ENCODE results near the gene PROSER1.

Gene PROSER1

GRCh38 chr13:39023761-39024160 lies 14.1 kb downstream of the PROSER1 start:
- ChIA-PET CTCF (interaction anchor here (1.2 to 1.3 kb wide), 2 partner anchors 9 to 11 kb away, joined by 4 to 5 read pairs; no protein-coding TSS in a partner anchor), POLR2A (no interaction called here)
- TF ChIP-seq CTCF (IDR thresholded peaks at IDR 0.05; ENCODE audit: control extremely low read depth, extremely low read depth, low read depth, missing control alignments): no peak
- no peak for DNase-seq (ENCODE audit: extremely low spot score)

GRCh38 chr13:39023316-39023715 lies 14.6 kb downstream of the PROSER1 start:
- ChIA-PET CTCF (interaction anchor here (1.1 to 1.3 kb wide), 3 partner anchors 9 to 13 kb away, joined by 3 to 5 read pairs (median 4); no protein-coding TSS in a partner anchor), POLR2A (no interaction called here)
- no peak for DNase-seq (ENCODE audit: extremely low spot score)
- no peak for TF ChIP-seq CTCF (IDR thresholded peaks at IDR 0.05; ENCODE audit: control extremely low read depth, extremely low read depth, low read depth, missing control alignments)

GRCh38 chr13:39020853-39021462 lies 16.9 kb downstream of the PROSER1 start:
- ChIA-PET POLR2A (no interaction called here), CTCF (interaction anchor here (1.0 to 1.7 kb wide), 5 partner anchors 10 to 625 kb away, joined by 3 to 6 read pairs (median 4); no protein-coding TSS in a partner anchor)
- TF ChIP-seq CTCF (IDR thresholded peaks at IDR 0.05; ENCODE audit: control extremely low read depth, extremely low read depth, low read depth, missing control alignments): no peak
- DNase-seq (ENCODE audit: extremely low spot score): no peak

- ChIA-PET CTCF (interaction anchor here (0.9 to 2.5 kb wide), 8 partner anchors 10 to 48 kb away, joined by 3 to 11 read pairs (median 4); partner anchors contain the start of gene NHLRC3), POLR2A (no interaction called here)
- DNase-seq (ENCODE audit: extremely low spot score): peak; percentile 44
- peak; percentile 60 for TF ChIP-seq CTCF (IDR thresholded peaks at IDR 0.05; ENCODE audit: control extremely low read depth, extremely low read depth, low read depth, missing control alignments)
Measured at GRCh38 chr13:39016787-39017186, 21.1 kb downstream of the PROSER1 start.

GRCh38 chr13:39016087-39016486 lies 21.8 kb downstream of the PROSER1 start:
- TF ChIP-seq CTCF (IDR thresholded peaks at IDR 0.05; ENCODE audit: control extremely low read depth, extremely low read depth, low read depth, missing control alignments): no peak
- ChIA-PET POLR2A (no interaction called here), CTCF (interaction anchor here (0.9 to 2.5 kb wide), 7 partner anchors 10 to 47 kb away, joined by 3 to 11 read pairs (median 4); no protein-coding TSS in a partner anchor)
- no peak for DNase-seq (ENCODE audit: extremely low spot score)

GRCh38 chr13:39013462-39013861 lies 24.4 kb downstream of the PROSER1 start:
- CTCF ChIA-PET: interaction anchor here (1.0 kb wide), 1 partner anchor 22 kb away, joined by 3 read pairs; no protein-coding TSS in a partner anchor
- POLR2A ChIA-PET: no interaction called here
- no peak for TF ChIP-seq CTCF (IDR thresholded peaks at IDR 0.05; ENCODE audit: control extremely low read depth, extremely low read depth, low read depth, missing control alignments)
- DNase-seq (ENCODE audit: extremely low spot score): no peak
